Transverse colon (tissue), 4 donors: ENCODE data around the gene ANO9.
A peak's percentile ranks its signal among the peaks of the same experiment; 100 is the strongest.

ENCODE experiments used
- EP300 ChIP-seq: sonication (generic); formaldehyde crosslinking; IDR thresholded peaks from one replicate; pipeline ENCODE4 v1.6.1; 2017; ENCODE audit warnings: antibody characterized with exemption, low read depth
- POLR2A ChIP-seq: fragments of 450-650 bp; IDR thresholded peaks from one replicate; pipeline ENCODE4 v1.6.1; 2016; ENCODE audit warnings: antibody characterized with exemption, mild to moderate bottlenecking, moderate library complexity
- POLR2AphosphoS5 ChIP-seq, 3 donors: sonication (generic); formaldehyde crosslinking; IDR thresholded peaks; one replicate each; pipeline ENCODE4 v1.6.1; 2016; ENCODE audit warnings: antibody characterized with exemption in 3 of 3
- TF ChIP-seq, protein P1 (sequence below), 5 experiments: fragments of 200-600 bp in 3 of 5; fragments of 450-650 bp in 2 of 5; sonication (generic) in 3 of 5; IDR thresholded peaks; 1 replicate in 2 of 5; 2 replicates in 3 of 5; pipeline ENCODE4 v1.5.1; 2016 to 2017; ENCODE audit warnings: antibody characterized with exemption in 5 of 5, inconsistent platforms in 3 of 5, mild to moderate bottlenecking in 2 of 5, moderate library complexity in 1 of 5

GRCh38 chr11:469684-470560 is 28.1 kb upstream of the ANO9 start:
- TF ChIP-seq POLR2A = no peak
- TF ChIP-seq, protein P1, sequence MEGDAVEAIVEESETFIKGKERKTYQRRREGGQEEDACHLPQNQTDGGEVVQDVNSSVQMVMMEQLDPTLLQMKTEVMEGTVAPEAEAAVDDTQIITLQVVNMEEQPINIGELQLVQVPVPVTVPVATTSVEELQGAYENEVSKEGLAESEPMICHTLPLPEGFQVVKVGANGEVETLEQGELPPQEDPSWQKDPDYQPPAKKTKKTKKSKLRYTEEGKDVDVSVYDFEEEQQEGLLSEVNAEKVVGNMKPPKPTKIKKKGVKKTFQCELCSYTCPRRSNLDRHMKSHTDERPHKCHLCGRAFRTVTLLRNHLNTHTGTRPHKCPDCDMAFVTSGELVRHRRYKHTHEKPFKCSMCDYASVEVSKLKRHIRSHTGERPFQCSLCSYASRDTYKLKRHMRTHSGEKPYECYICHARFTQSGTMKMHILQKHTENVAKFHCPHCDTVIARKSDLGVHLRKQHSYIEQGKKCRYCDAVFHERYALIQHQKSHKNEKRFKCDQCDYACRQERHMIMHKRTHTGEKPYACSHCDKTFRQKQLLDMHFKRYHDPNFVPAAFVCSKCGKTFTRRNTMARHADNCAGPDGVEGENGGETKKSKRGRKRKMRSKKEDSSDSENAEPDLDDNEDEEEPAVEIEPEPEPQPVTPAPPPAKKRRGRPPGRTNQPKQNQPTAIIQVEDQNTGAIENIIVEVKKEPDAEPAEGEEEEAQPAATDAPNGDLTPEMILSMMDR (IDR thresholded peaks at IDR 0.05) = peak in 4 of 5 experiments; percentile 20 to 43 (median 31)
- peak in 2 of 3 donors; percentile 46 to 62 for TF ChIP-seq POLR2AphosphoS5 (IDR thresholded peaks at IDR 0.05)
- TF ChIP-seq EP300 = no peak
